Endodermal cell (in vitro differentiated cells): Measurements from ENCODE around the gene COG5. TPM values are rescaled to one million over a fixed set of nuclear protein-coding genes. Genes with fewer than 3 reads are reported as not detected.

ENCODE experiments used
- DNase-seq: peaks from one replicate; pipeline ENCODE4 v3.0.0-alpha.2; 2017
- H3K27ac ChIP-seq: 2 replicates; pipeline ENCODE4 v1.5.1; 2013; ENCODE audit warnings: mild to moderate bottlenecking, low read depth, low read length, moderate library complexity
- H3K27me3 ChIP-seq: 2 replicates; pipeline ENCODE4 v1.6.1; 2013; ENCODE audit warnings: mild to moderate bottlenecking, low read length, moderate library complexity; ENCODE audit not compliant: insufficient read depth, control insufficient read depth, poor library complexity, severe bottlenecking
- H3K36me3 ChIP-seq: 2 replicates; pipeline ENCODE4 v1.7.0; 2013; ENCODE audit warnings: mild to moderate bottlenecking, low read length, moderate library complexity; ENCODE audit not compliant: control insufficient read depth, insufficient read depth
- H3K4me1 ChIP-seq: one replicate; pipeline ENCODE4 v1.7.0; 2013; ENCODE audit warnings: low read length; ENCODE audit not compliant: control insufficient read depth, insufficient read depth
- H3K4me3 ChIP-seq: 2 replicates; pipeline ENCODE4 v1.5.1; 2013; ENCODE audit warnings: mild to moderate bottlenecking, low read length, moderate library complexity
- H3K9ac ChIP-seq: 2 replicates; pipeline ENCODE4 v1.6.1; 2013; ENCODE audit warnings: mild to moderate bottlenecking, low read length, moderate library complexity; ENCODE audit not compliant: poor library complexity, severe bottlenecking; ENCODE audit errors: extremely low read depth
- H3K9me3 ChIP-seq: 2 replicates; pipeline ENCODE4 v1.6.1; 2013; ENCODE audit warnings: mild to moderate bottlenecking, low read length, moderate library complexity; ENCODE audit not compliant: control insufficient read depth
- H3K27ac Mint-ChIP-seq: 2 replicates; pipeline ENCODE4 v1.8.0; 2020; ENCODE audit warnings: mixed read lengths
- H3K27me3 Mint-ChIP-seq: 2 replicates; pipeline ENCODE4 v1.8.0; 2021; ENCODE audit warnings: mild to moderate bottlenecking, mixed read lengths; ENCODE audit not compliant: insufficient read depth
- H3K36me3 Mint-ChIP-seq: 2 replicates; pipeline ENCODE4 v1.8.0; 2020; ENCODE audit warnings: low read depth, mixed read lengths
- H3K4me1 Mint-ChIP-seq: 2 replicates; pipeline ENCODE4 v1.8.0; 2020; ENCODE audit warnings: mixed read lengths
- H3K4me3 Mint-ChIP-seq: 2 replicates; pipeline ENCODE4 v1.8.0; 2020; ENCODE audit warnings: mild to moderate bottlenecking, moderate library complexity, mixed read lengths
- H3K9me3 Mint-ChIP-seq: 2 replicates; pipeline ENCODE4 v1.8.0; 2020; ENCODE audit warnings: mild to moderate bottlenecking, mixed read lengths
- WGBS, 2 experiments: methylation state at CpG; one replicate each; pipeline versions ENCODE4 v1.1.5 to v1.1.7; 2013; ENCODE audit warnings: missing lambda C conversion rate in 2 of 2, mixed read lengths in 1 of 2; ENCODE audit not compliant: insufficient coverage in 1 of 2, insufficient read length in 1 of 2; 5-methylcytosine and 5-hydroxymethylcytosine counted together
- total RNA-seq, 2 donors: library from RNA; stranded (reverse); fragmentation: NEBNext Ultra II Directional in 1 of 2; extraction: Animal tissue kit (Norgen Biotek cat#: 25700) in 1 of 2; gene quantifications; 2 replicates in 1 of 2; 3 replicates in 1 of 2; pipeline ENCODE4 v1.2.1, GENCODE V29; 2021
- TF ChIP-seq, protein P1 (sequence below): fragments of 200-600 bp; sonication (generic); conservative IDR thresholded peaks from 2 replicates; pipeline ENCODE4 v1.5.0; 2021; ENCODE audit warnings: antibody characterized with exemption, mild to moderate bottlenecking

The COG5 gene
- total RNA-seq, 2 donors from 2014 or later, result 25.5 to 34.7 TPM

DNA sequence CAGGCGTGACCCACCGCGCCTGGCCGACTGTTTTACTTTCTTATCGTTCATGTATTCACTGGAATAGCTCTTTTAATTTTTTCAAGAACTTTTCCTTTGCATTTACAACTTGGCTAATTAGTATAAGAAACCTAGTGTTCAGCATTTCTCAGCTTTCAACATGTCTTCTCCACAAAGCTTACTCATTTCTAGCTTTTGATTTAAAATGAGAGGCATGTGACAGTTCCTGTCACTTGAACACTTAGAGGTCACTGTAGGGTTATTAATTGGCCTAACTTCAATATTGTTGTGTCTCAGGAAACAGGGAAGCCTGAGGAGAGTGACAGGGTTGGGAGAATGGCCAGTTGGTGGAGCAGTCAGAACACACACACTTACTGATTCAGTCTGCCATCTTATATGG, 218.9 kb downstream of the COG5 start:
- no peak overlapping the region for H3K27ac ChIP-seq
- H3K27me3 ChIP-seq, result no peaks in the 10 kb centered on the region
- WGBS, 2 experiments, result 98% methylated on average over 5 of the region's 5 CpGs; no CpG with 5 or more reads in 1 of the 2 experiments
- no peak for DNase-seq
- H3K36me3 Mint-ChIP-seq, result peaks cover 26% of the 10 kb centered on the region
- H3K9me3 ChIP-seq, result peaks cover 16% of the 10 kb centered on the region
- no peaks in the 10 kb centered on the region for H3K4me1 Mint-ChIP-seq
- no peaks in the 10 kb centered on the region for H3K27me3 Mint-ChIP-seq
- H3K4me3 ChIP-seq, result no peak overlapping the region
- no peaks in the 10 kb centered on the region for H3K36me3 ChIP-seq
- no peaks in the 10 kb centered on the region for H3K4me1 ChIP-seq
- peaks cover 18% of the 10 kb centered on the region for H3K9me3 Mint-ChIP-seq
- no peak overlapping the region for H3K9ac ChIP-seq
- TF ChIP-seq, protein P1, sequence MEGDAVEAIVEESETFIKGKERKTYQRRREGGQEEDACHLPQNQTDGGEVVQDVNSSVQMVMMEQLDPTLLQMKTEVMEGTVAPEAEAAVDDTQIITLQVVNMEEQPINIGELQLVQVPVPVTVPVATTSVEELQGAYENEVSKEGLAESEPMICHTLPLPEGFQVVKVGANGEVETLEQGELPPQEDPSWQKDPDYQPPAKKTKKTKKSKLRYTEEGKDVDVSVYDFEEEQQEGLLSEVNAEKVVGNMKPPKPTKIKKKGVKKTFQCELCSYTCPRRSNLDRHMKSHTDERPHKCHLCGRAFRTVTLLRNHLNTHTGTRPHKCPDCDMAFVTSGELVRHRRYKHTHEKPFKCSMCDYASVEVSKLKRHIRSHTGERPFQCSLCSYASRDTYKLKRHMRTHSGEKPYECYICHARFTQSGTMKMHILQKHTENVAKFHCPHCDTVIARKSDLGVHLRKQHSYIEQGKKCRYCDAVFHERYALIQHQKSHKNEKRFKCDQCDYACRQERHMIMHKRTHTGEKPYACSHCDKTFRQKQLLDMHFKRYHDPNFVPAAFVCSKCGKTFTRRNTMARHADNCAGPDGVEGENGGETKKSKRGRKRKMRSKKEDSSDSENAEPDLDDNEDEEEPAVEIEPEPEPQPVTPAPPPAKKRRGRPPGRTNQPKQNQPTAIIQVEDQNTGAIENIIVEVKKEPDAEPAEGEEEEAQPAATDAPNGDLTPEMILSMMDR, result no peak
- no peak overlapping the region for H3K27ac Mint-ChIP-seq
- no peak overlapping the region for H3K4me3 Mint-ChIP-seq

DNA sequence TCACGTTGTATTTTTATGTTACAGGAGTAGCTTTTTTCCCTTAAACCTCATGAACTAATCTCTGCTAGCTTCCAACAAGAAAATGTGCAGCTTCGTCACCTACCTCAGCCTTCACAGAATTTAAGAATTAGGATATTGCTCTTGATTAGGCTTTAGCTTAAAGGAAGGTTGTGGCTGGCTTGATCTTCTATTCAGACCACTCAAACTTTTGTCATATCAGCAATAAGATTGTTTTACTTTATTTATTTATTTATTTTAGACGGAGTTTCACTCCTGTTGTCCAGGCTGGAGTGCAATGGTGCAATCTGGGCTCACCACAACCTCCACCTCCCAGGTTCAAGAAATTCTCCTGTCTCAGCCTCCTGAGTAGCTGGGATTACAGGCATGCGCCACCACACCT, 219.4 kb downstream of the COG5 start:
- Histone ChIP-seq H3K9ac (no peak overlapping the region), H3K4me3 (no peak overlapping the region), H3K27ac (no peak overlapping the region), H3K27me3 (no peaks in the 10 kb centered on the region), H3K9me3 (peaks cover 16% of the 10 kb centered on the region), H3K36me3 (no peaks in the 10 kb centered on the region), H3K4me1 (no peaks in the 10 kb centered on the region)
- TF ChIP-seq, protein P1, result no peak
- Mint-ChIP-seq H3K4me1 (no peaks in the 10 kb centered on the region), H3K27ac (no peak overlapping the region), H3K27me3 (no peaks in the 10 kb centered on the region), H3K9me3 (peaks cover 18% of the 10 kb centered on the region), H3K36me3 (peaks cover 26% of the 10 kb centered on the region), H3K4me3 (no peak overlapping the region)
- no peak for DNase-seq
- WGBS, 2 experiments, result 97 to 100% methylated on average over 2 to 4 of the region's 4 CpGs

DNA sequence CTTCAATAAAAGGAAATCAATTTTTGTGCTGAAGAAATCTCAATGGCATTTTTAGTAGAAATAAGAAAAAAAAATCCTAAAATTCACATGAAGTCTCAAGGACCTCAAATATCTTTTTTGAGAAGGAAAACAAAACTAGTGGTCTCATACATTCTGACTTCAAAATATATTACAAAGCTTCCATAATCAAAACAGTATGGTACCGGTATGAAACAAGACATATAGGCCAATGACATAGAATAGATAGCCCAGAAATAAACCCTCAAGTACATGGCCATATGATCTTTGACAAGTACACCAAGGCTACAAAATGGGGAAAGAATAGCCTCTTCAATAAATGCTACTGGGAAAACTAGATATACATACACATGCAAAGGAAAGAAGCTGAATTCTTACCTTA, 225.6 kb downstream of the COG5 start:
- TF ChIP-seq, protein P1, result no peak
- peaks cover 17% of the 10 kb centered on the region for H3K9me3 Mint-ChIP-seq
- WGBS, 2 experiments, result 100% methylated on average over 1 of the region's 1 CpG; no CpG with 5 or more reads in 1 of the 2 experiments

More for the DNA sequence above, 225.6 kb downstream of the COG5 start:
- Histone ChIP-seq H3K36me3 (no peaks in the 10 kb centered on the region), H3K9ac (no peak overlapping the region), H3K4me1 (no peaks in the 10 kb centered on the region), H3K27ac (no peak overlapping the region), H3K27me3 (no peaks in the 10 kb centered on the region), H3K9me3 (peaks cover 19% of the 10 kb centered on the region), H3K4me3 (no peak overlapping the region)
- Mint-ChIP-seq H3K4me3 (no peak overlapping the region), H3K36me3 (peaks cover 11% of the 10 kb centered on the region), H3K27me3 (no peaks in the 10 kb centered on the region), H3K27ac (no peak overlapping the region), H3K4me1 (peaks cover 4% of the 10 kb centered on the region)
- DNase-seq, result no peak
